WTC11 (cell line): ENCODE measurements around the gene SPIRE1.

Source experiments
- ATF1 ChIP-seq: sonication (generic); formaldehyde crosslinking; IDR thresholded peaks from 2 replicates; pipeline ENCODE4 v1.8.1; 2023; ENCODE audit warnings: mild to moderate bottlenecking, moderate library complexity, missing genetic modification reagents
- GABPB1 ChIP-seq: sonication (generic); formaldehyde crosslinking; IDR thresholded peaks from 2 replicates; pipeline ENCODE4 v1.8.1; 2023; ENCODE audit warnings: mild to moderate bottlenecking, missing genetic modification reagents
- SP1 ChIP-seq: sonication (generic); formaldehyde crosslinking; conservative IDR thresholded peaks from 2 replicates; pipeline ENCODE4 v1.8.1; 2022; ENCODE audit warnings: missing genetic modification reagents
- TF ChIP-seq, protein P1 (sequence below): fragments of 200-600 bp; IDR thresholded peaks from 2 replicates; pipeline ENCODE4 v1.8.0; 2022; ENCODE audit warnings: antibody characterized with exemption
- TF ChIP-seq, protein P2 (sequence below): sonication (generic); formaldehyde crosslinking; IDR thresholded peaks from 2 replicates; pipeline ENCODE4 v1.8.1; 2022; ENCODE audit warnings: low read depth, mild to moderate bottlenecking, moderate library complexity, missing genetic modification reagents, borderline replicate concordance
- TF ChIP-seq, protein P3 (sequence below): sonication (generic); formaldehyde crosslinking; IDR thresholded peaks from 2 replicates; pipeline ENCODE4 v1.8.0; 2022; ENCODE audit warnings: mild to moderate bottlenecking, missing genetic modification reagents

DNA sequence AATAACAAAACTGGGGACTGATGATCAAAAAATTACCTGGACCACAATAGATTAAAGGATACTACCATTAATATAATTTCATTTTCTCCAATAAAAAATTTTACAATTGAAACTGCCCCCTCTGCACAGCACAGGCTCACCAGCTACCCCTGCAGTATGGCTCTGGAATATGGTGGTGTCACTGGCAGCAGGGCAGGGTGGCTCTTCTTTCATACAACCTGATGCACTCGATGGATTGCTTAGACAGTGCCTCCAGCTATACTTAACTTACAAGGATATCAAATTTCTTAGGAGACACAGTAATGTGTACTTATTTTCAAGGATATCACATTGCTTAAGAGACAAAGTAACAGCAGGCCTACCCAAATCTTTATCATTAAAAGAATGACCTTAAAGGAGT lies 126.2 kb downstream of the SPIRE1 start:
- TF ChIP-seq, protein P1, sequence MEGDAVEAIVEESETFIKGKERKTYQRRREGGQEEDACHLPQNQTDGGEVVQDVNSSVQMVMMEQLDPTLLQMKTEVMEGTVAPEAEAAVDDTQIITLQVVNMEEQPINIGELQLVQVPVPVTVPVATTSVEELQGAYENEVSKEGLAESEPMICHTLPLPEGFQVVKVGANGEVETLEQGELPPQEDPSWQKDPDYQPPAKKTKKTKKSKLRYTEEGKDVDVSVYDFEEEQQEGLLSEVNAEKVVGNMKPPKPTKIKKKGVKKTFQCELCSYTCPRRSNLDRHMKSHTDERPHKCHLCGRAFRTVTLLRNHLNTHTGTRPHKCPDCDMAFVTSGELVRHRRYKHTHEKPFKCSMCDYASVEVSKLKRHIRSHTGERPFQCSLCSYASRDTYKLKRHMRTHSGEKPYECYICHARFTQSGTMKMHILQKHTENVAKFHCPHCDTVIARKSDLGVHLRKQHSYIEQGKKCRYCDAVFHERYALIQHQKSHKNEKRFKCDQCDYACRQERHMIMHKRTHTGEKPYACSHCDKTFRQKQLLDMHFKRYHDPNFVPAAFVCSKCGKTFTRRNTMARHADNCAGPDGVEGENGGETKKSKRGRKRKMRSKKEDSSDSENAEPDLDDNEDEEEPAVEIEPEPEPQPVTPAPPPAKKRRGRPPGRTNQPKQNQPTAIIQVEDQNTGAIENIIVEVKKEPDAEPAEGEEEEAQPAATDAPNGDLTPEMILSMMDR: no peak
- TF ChIP-seq, protein P2, sequence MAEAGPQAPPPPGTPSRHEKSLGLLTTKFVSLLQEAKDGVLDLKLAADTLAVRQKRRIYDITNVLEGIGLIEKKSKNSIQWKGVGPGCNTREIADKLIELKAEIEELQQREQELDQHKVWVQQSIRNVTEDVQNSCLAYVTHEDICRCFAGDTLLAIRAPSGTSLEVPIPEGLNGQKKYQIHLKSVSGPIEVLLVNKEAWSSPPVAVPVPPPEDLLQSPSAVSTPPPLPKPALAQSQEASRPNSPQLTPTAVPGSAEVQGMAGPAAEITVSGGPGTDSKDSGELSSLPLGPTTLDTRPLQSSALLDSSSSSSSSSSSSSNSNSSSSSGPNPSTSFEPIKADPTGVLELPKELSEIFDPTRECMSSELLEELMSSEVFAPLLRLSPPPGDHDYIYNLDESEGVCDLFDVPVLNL (CRISPR knock-in tag): no peak
- TF ChIP-seq ATF1 (CRISPR knock-in tag): no peak
- no peak for TF ChIP-seq SP1 (CRISPR knock-in tag)
- TF ChIP-seq GABPB1 (CRISPR knock-in tag): no peak
- TF ChIP-seq, protein P3, sequence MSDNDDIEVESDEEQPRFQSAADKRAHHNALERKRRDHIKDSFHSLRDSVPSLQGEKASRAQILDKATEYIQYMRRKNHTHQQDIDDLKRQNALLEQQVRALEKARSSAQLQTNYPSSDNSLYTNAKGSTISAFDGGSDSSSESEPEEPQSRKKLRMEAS (CRISPR knock-in tag): no peak
